Measurements from ENCODE around the gene JADE1.

The JADE1 gene

DNA sequence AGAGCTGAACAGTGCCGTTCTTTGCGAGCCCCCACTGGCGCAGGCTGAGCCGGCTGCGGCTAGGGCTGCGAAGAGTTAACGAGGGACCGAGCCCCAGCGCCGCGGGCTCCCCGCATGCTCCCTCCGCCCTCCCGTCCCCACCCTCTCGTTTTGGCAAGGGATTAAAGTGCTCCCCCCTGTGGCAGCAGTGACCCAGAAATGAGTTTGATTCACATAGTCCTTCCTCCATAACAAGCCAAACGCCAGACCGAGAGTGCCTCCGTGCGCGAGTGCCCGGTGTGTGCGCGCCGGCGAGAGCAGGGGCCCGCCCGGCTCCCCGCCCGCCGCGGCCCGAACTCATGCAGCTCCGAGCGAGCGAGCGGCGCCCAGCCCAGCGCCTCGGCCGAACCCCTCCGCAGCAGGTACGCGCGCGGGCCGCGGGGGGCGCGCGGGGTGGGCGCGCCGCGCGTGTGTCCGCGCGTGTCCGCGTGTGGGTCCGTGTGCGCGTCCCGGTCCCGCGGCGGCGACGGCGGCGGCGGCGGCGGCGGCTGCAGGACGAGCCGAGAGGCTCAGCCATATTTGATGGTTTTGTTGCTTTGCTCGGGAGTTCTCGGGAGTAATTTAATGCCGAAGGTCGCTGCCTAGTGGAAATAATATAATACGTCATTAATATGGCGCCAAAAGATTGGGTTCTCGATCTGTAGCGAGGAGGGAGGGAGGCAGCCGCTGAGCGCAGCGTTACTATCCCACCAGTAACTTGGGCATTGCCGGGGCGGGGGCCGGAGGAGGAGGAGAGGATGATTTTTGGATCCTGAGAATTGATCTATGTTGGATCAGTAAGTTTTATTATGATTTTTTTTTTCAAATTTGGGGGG lies at the start of gene JADE1:
Gene JADE1 (plus strand): TSS at position 224 of the 854 bp plus-strand sequence. CDS start 22,059 bp downstream, outside the sequence.
- peak; percentile 91 to 93 for DNase-seq

DNA sequence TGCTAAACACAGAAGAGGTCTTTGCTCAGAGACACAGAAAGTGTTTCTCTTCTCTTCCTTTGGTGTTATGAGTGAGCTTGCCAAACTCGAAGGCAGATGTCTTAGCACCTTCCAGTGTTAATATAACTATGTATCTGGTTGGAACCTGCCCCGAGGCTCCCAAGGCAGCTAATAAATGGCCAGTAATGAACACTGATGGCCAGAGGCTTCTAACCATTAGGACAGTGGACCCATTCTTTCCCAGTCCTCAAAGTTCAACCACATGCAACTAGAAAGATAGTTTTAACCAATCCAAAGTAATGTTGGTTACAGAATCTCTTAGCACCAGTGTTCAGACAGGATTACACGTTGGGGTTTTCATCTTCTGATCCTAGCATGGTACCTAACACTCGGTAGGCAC lies 42.7 kb upstream of the JADE1 start:
- no peak for DNase-seq

GRCh38 chr4:128768373-128768996 lies 41.0 kb upstream of the JADE1 start:
- DNase-seq, result no peak

DNA sequence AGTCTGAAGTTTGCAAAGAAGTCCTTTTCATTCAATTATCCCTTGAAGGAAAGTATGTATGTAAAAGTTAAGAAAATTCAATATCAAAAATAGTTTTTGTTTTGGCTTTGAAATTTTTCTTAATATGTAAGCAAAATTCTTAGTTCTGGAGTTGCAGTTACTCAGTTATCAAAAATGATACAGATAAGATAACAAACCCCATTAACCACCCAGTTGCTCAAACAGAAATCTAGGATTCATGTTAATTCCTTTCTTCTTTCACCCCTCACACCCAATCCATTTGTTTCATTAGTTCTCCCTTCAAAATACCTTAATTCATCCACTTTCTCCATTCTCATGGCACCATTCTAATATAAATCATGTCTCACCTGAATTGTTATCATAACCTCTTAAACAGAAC lies 40.5 kb upstream of the JADE1 start:
- DNase-seq, result no peak

DNA sequence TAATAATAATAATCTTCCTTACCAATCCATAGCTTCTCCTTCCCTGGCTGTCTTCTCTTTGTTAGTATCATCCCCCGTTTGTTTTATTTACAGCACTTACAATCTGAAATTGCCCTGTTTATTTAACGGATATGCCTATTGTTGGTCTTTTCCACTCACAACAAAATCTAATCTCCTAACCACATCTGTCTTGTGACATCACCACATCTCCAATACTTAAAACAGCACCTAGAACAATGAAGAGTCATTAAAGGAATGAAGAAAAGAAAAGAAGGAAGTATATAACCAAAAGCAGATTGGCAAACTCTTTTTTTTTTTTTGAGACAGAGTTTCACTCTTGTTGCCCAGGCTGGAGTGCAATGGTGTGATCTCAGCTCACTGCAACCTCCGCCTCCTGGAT lies 38.7 kb upstream of the JADE1 start:
- no peak for DNase-seq

DNA sequence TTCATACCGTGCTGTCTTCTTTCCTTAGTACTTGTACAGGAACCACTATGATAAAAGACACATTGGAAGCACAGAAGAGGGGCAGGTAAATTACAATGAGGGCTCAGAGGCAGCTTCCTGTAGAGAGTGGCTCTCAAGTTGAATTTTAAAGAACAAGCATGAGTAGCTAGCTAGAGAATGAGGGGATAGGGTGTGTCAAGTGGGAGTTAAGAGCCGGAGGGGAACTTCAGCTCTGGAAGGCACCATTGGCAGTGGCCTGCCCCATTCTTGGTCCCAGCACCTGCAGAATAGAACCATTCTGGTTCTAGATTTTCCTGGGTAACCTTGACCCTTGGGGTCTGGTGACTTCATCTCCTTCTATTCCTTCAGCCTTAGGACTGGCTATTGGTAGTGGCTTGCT lies 34.0 kb upstream of the JADE1 start:
- DNase-seq, result no peak

- DNase-seq, result no peak
Measured at GRCh38 chr4:128775916-128776315, 33.6 kb upstream of the JADE1 start.

- no peak for DNase-seq
Measured at GRCh38 chr4:128776794-128777216, 32.7 kb upstream of the JADE1 start.

DNA sequence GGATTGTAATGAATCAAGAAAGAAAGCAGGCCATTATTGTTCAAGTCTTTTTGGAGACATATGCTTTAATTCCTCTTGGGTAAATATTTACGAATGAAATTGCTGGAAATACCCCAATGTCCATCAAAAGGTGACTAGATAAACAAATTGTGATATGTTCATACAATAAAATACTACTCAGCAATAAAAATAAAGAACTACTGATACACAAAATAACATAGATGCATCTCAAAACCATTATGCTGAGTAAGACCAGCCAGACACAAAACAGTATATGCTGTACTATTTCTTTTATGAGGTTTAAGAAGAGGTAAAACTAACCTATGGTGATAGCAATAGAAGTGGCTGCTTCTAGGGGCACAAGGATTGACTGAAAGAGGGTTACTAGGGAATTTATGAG lies 28.8 kb upstream of the JADE1 start:
- no peak for DNase-seq

GRCh38 chr4:128782076-128782715 lies 27.3 kb upstream of the JADE1 start:
- DNase-seq, result peak; percentile 43 to 67

- DNase-seq, result no peak
Measured at GRCh38 chr4:128782875-128783614, 26.5 kb upstream of the JADE1 start.

DNA sequence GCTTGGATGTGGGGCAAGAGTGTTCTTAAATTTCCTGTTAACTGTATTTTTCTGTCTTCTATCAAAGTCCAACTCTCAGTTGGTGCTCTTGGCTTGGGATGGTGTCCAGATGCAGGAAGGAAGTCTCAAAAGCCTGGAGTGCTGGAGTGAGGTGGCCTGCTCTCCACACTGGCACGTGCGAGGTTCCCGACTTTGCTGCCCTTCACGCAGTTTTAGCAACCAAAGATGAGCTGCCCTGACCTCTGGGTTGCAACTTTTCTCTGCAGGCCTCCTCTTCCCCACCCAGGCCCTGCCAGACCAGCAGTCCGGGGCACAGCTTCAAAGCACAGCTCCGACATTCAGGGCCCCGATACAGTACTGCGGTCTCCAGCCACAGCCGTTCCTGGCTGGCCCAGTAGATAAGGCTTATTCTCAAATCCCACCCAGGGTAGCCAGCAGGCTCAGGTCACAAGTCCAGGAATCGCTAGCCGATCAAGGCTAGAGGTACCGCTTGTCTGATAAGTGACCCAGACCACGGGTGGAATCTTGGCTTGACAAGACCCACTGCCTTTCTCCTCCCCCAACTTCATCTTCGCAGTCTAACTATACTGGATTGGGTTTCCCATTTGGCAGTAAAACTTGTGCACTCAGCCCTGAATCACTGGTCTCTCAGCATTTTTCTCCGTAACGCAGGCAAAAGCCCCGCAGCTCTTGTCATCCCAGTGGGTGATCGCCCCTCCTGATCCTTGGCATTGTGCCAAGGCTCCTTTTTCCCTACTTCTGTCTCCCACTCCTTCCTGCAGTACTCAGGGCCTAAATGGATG lies 21.8 kb upstream of the JADE1 start:
- no peak for DNase-seq

DNA sequence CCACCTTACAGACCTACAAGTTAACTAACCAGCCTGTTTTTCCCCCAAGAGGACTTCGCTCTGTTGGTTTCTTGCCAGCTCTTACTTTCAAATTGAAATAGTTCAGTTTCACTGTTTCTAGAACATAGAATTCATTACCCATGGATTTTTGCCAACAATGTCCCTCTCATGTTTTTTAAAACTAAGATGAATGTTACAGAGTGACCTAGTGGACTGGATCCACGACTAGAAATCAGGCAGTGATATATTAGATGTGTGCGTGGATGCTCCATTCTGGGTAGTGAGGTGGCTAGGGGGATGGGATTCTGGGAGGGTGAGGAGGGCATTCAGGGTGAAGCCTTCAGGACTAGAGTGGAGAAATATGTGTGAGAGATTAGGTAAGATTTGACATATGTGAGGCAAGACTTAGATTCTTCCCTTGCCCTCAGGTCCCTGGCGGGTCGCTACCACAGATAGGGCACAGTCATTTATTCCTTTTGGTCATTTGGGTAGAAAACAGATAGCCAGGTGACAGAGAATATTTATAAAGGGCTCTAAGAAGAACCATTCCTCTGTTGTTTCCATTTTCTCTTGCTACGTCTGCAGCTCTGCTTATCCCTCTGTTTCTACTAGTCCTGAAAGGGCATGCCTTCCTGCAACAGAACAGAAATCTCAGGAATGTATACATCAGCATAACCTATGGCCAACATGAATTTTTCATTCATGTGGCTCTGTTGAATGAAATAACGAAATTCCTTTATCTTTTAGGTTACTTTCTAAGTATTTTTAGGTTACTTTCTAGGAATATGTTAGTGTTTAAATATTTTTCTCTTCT lies 15.4 kb upstream of the JADE1 start:
- DNase-seq, result no peak

GRCh38 chr4:128796934-128797333 lies 12.6 kb upstream of the JADE1 start:
- DNase-seq, result no peak

GRCh38 chr4:128800284-128800683 lies 9.2 kb upstream of the JADE1 start:
- no peak for DNase-seq

DNA sequence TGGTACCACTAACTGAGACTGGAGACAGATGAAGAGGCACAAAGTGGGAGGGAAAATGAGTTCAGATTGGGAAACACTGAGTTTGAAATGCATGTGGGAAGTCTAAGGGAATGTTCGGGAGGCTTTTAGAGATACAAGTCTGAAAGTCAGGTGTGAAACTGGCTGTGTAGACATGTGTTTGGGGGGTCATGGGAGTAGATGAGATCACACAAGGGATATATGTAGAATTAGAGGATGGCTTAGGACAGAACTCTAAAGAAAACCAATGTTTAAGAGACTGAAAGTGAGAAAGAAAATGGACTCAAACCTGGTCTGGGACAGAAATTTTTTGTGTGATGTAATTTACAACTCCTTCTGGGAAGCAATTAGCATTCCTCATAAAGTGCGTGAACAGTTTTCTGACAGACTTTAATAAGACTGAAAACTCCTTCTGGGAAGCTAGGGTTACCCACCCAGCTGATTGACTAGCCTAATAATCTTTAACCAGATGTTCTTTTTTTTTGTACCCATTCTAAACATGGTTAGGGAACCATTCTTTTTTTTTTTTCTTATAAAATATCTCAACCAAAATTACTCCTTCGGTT lies 8.7 kb upstream of the JADE1 start:
- DNase-seq, result no peak

DNA sequence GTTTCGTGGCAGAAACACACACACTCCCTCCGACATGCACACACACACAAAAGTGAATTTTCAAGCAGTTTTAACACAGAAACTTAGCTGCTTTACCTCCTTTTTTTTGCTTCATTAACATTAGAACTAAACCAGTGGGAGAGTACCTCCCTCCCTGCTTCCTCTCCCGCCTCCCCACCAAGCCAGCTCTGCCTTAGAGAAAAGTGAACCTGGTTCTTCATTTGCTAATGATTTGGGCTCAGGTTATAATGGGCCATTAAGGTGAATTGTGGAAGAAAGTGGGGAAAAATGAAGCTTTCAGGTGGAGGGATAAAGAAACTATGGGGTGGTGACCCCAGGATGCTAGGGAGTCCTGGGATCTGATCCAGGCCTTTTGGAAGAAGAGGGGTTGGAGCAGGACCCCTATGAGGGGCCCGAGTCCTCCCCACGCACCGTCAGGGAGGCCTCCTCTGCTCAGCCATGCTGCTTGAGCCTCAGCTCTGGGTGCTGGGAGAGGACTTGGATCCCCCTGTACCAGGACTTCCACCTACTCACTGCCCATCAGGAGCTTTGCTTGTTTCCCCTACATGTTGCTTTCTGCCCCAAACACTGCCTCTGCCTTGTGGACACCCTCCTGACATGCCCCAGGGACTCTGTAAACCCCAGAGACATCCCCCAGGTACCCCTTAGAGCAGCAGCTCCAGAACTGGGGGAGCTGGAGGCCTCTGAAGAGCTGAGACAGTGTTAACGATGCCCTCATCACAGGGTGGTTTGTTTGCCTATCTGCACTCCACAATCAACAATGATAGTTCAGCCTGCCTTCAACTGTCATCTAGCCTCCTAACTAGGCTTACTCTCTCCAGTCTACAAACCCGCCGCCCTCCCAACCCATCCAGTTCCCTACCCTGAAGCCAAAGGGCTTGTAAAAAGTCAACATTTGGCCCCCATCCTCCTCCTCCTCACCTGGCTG lies 6.5 kb upstream of the JADE1 start:
- no peak for DNase-seq

DNA sequence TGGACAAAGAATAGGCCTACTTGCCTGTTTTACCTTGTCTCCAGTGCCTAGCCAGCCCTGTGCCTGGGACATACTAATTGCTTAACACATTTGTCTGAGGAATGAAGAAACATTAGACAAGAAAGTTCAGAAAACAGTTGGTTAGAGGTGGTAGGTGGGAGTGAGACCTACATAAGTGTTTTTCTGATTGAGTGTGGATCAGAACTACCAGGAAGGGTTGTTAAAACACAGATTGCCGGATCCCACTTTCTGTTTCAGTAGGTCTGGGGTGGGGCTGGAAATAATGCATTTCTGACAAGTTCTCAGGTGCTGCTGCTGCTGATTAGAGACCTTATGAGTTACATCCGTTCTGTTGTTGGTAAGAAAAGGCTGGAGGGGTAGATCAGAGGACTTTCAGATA lies 5.7 kb upstream of the JADE1 start:
- DNase-seq, result no peak

GRCh38 chr4:128810331-128810870 lies 901 bp downstream of the JADE1 start:
- DNase-seq, result peak in 1 of 2 donors; percentile 29

All from CD4-positive, alpha-beta T cell treated with Interferon alpha-2 for 1 hour (primary cell).